Eye (tissue), 1 donor: Measurements from ENCODE around the gene SEMA5A.
A peak's percentile ranks its signal among the peaks of the same experiment; 100 is the strongest.

Source experiments
- DNase-seq: peaks from one replicate; pipeline ENCODE4 v3.0.0-alpha.2; 2015

Gene SEMA5A

DNA sequence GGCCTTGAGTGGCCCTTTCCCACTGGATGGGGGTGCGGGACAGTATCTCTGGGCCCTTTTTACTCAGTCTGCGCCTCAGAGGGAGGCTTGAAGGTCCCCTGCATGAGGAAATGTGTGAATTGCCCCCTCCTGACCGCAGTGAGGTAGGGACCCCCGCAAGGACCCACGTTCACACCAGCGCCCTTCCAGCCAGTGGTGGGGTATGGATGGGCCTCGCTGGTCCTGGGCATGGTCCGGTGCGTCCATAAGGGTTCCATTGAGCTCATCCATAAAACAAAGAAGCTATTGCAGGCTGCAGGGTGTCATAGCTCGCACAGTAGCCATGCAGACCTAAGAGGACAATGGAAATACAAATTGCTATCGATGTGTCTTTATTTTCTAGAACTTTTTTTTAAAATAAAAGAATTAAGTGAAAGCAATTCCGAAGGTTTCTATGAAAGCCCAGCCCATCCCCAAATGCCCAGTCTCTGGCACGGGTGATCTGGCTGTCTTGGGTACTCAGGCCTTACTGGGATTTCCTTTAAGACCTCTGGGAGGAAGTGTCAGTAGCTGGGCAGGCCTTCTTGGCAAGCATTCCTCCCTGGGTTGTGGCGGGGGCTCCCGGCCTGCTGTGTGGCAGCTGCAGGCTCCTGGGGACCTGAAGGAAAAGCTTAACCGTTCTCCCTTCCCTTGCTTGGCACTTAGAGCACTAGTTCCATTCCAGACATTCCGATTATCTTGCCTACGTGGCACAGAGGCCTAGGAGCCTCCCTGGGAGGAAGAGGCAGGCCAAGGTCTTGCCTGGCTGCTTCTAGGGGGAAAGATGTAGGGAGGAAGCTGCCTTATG, 1.5 kb upstream of the SEMA5A start:
- peak; percentile 66 for DNase-seq

DNA sequence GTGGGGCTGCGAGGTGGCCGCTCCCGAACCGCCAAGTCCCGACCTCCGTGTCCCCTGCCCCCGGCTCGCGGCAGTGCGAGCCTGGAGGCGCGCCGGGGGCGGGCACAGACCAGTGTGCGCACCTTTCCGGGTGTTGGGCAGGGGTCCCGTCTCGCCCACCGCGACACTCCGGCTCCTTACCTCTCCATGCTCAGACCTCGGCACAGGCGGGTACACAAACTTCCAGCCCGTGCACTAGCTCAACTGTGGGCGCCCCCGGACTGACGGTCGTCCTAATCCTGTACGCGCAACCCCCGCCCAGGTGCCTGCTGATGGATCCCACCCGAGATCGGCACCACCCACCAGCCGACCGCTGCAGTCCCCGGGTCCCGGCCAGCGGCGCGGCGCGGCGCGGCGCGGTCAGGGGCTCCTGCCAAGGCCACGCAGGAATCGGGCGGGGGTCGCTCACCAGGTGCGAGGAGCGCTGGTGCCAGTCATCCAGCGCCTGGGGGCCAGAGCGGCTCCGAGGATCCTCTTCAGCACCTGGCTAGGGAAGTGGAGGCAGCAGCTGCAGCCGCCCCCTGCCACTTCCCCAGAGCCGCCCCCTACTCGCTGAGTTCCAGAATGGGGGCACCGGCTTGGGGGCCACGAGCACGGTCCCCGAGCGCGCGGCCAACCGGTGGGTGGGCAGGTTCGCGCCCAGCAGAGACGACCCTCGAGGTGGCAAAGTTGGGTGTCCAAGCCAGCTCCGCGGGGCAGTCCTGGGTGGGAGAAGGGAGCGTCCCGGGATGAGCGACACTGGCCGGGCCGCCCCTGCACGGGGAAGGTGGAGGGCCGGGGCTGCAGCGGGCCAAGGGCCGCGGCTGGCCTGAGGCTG, 511 bp downstream of the SEMA5A start:
- peak; percentile 64 for DNase-seq

DNA sequence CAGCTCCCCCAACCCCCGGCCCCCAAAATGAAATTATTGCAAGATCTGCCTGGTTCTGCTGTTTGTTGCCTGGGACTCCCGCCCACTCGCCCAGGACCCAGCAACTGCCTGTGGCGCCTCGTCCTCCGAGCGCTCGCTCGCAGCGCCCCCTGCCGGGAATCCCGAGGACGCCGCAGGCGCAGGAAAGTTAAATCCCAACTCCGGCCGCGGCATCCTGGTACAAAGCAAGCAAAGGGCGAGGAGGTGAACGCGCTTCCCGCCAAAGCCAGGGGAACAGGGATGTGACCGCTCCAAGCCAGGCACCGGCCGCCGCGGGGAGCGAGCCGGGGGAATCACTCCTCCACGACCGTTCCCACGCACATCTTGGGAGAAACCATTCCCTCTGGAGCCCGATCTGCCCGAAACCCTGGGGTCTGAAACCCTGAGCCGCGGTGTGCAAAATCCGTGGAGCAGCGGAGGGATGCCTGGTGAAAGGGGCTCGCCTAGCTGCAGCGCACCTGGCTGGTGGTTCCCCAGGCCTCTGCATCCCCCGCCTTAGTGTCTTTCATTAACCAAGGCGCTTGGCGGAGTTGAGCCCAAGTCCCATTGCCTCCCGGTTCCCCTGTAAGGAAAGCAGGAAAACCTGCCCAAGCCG, 1.3 kb downstream of the SEMA5A start:
- DNase-seq: peak; percentile 96

DNA sequence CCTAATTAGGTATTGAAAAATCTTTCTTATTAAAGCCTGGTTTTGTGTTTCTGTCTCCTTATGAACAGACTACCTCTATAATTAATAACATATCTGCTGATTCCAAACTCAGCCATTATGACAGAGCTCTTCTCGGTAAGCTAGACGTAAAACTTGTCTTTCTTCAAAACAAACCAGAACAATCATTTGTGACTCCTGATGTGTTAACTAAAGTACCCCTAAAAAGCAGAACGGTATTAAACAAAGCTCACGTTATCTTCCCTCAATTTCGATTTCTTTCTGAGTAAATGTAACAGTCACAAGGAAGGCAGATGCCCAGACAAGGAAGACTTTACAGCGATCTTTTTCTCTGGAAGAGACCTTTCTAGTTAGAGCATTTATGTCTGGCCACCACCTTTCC, 1.8 kb downstream of the SEMA5A start:
- no peak for DNase-seq

GRCh38 chr5:9543311-9543920, 2.5 kb downstream of the SEMA5A start:
- DNase-seq: peak; percentile 62

- no peak for DNase-seq
These were observed 5.1 kb downstream of the SEMA5A start for GRCh38 chr5:9540791-9541190.

DNA sequence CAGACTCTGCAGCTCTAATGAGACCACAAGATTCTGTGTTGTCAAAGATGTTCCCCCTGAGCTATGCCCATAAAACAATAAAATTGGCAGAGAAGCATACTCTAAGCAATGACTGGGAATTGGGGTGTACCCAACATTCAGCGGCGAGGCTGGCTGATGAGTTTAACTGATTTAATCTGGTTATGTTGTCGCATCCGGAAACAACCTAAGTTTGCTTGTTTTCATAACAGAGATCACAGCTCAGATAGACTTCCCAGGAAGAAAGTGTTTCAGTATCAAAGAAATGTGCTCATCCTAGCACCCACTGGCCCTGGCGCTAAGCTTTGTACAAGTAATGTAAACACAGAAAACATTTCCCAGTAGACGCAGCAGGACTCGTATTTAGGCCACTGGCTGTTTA, 7.4 kb downstream of the SEMA5A start:
- no peak for DNase-seq

DNA sequence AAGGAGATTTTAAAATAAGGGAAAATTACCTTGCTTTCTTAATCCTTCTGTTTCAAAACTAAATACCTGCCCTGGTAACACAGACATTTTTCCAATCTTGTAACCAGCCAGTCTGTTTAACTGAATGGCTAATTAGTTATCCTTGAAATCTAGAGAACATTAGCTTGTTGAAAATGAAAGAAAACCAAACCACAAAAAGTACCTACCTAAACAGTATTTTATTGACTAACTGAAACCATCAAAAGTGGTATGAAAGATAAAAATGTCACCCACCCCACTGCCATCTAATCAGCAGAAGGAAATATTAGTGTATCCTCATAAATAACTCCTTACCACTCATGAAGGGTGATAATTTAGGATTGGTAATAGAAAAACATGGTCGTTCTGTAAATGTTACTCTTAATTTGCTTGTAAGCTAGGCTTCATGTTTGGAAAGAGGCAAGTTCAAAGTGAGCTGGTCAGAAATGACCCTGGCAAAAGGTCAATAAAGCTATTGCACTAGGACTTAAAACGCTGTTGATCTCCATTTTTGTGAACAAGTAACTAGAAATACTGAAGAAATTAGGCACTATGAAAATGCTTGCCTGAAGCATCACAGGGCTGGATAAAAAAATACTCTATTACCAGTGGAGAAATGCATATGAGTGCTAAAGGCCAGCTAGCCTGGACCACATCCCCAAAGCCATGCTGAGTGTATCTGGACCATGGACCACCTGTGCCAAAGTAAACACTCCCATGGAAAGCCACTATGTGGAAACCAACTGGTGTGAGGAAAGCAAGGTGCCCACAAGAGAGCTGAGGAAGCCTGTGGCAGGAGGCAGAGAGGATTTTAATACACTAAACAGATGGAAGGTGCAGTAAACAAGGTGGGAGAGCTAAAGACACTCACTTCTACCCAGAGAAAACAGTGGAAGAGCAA, 8.4 kb downstream of the SEMA5A start:
- no peak for DNase-seq

GRCh38 chr5:9536717-9537116, 9.2 kb downstream of the SEMA5A start:
- no peak for DNase-seq

GRCh38 chr5:9534881-9535517, 10.9 kb downstream of the SEMA5A start:
- DNase-seq: peak; percentile 43

DNA sequence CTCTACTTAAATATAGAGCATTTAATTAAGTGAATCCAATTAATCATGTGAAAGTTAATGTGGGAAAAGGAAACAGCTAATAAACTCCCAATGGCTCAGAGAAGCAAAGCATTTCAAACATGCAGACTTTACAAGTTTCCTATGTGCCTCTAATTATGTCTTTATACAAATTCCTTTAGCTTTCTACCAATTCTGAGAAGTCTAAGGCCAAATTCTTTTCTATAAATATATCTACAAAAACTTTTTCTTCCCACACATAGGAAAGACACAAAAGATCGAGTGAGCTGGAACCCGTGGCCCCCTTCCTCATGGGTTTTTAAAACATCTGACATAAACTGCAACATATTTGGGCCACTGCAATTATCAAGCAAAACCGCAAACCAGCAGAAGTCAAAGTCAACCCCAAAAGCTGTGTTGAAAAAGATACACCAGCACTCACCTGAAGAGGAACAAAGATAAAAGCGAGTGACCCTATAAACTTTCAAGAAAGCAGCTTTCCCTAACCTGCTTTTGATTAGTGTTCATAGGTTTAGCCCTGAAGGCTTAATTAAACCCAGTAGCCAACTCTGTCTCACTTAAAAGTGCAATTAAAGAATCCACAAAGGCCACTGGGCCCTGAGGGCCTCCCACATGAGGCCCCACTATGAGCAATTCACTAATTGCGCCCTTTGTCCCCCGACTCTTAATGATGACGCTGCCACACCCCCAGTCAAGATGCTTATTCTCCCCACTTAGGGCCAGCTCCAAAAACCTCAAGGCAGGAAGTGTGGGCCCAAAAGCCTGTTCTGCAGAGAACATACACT, 12.1 kb downstream of the SEMA5A start:
- DNase-seq: no peak

GRCh38 chr5:9533096-9533495, 12.8 kb downstream of the SEMA5A start:
- DNase-seq: no peak

GRCh38 chr5:9529513-9529912, 16.4 kb downstream of the SEMA5A start:
- DNase-seq: no peak

DNA sequence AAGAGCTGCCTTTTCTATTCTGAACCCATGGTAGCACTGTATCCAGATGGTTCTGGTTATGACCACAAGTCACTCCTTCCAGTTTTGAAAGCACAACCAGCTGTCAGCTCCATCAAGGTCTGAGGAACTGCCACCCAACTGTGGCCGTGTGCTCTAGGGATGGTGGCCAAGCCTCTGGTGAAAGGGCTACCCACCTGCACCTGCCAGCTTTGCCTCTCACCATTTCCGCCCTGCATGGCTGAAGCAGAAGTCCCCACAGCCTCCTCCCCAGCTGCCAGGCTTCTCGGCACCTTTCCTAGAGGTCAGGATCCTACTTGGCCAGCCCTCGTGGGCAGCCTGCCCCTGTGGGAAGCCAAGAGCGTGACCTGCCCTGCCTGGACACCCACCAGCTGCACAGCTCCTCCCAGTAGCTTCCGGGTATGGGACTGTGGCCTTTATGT, 16.8 kb downstream of the SEMA5A start:
- no peak for DNase-seq

DNA sequence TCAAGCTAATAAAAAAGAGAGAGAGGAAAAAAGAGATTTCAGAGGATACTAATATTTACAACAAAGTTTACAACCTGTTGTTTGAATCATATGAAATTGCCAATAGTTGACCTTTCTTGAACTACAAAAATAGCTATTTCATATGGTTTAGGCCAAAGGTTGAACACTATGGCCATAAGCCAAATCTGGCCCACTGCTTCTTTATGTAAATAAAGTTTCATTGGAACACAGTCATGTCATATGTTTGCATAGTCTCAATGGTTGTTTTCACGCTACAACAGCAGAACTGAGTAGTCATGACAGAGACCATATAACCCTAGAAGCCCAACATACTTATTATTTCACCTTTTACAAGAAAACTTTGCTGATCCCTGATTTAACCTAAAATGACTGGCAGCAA, 20.9 kb downstream of the SEMA5A start:
- DNase-seq: no peak

DNA sequence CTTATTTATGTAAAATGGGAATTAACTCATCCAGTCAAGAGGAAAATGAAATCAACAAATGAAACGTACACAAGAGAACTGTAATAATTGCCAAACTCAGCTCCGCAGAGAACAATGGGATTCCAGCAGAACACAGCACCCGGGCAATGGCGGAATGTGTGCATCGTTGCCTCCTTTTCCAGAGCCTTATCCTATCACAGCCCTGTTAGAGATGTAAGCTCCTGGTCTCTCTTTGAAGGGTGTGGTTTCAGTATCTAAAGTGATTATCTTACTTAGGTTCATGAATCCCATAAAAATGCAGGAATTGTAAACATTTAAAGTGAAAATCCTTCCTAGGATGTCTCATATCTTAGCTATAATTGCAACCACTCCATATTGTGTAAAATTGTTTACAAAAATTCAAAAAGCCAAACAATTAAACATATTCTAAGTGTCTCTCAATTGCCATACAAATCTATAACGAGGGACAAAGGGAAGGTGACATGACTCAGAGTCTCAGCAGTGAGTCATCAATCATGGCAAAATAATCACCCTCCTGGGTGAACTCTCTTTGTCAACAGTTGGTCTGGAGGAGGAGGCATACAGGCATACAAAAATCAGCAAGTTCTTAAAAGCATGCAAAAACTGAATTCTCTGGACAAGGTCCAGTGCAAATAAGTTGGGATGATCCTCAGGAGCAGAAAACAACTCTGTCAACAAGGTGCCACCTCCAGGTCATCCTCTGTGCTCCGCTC, 22.6 kb downstream of the SEMA5A start:
- no peak for DNase-seq

- peak; percentile 38 for DNase-seq
These were observed 26.3 kb downstream of the SEMA5A start for GRCh38 chr5:9519537-9519936.

DNA sequence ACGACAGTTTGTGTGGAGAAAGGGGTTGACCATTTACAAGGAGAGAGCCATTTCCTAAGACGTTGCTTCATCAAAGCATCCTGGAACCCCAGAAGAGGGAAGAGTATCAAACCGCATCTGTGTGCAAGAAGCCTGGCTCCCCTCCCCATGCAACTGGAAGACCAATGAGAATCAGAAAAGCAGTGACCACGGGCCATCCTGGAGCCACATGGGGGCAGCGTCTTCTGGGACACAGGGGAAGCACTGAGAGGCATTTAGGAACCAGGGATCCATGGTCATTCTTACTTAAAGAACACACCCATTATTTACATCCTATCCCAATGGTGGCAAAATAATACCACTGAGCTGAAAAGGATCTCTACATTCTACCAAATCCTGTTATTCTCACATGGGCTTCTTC, 29.3 kb downstream of the SEMA5A start:
- DNase-seq: no peak

- no peak for DNase-seq
These were observed 30.4 kb downstream of the SEMA5A start for GRCh38 chr5:9515436-9515835.

- no peak for DNase-seq
These were observed 30.9 kb downstream of the SEMA5A start for GRCh38 chr5:9514968-9515367.
